Liver (tissue), 9 donors: Measurements from ENCODE around the gene TRHDE. TPM values are rescaled to one million over a fixed set of nuclear protein-coding genes. Genes with fewer than 3 reads are reported as not detected.

Experiments used
- DNase-seq: peaks from one replicate; pipeline ENCODE4 v3.0.0-alpha.2; 2017; ENCODE audit warnings: low spot score
- H3K27ac ChIP-seq, 2 donors: one replicate each; pipeline ENCODE4 v1.7.0; 2013; ENCODE audit warnings: inconsistent platforms in 2 of 2, low read length in 2 of 2, control low read depth in 1 of 2, low read depth in 1 of 2, mild to moderate bottlenecking in 1 of 2
- H3K27me3 ChIP-seq, 4 donors: one replicate each; pipeline versions ENCODE4 v1.6.1 to v1.7.0; 2013; ENCODE audit warnings: low read length in 3 of 4, inconsistent platforms in 1 of 4, mild to moderate bottlenecking in 1 of 4, moderate library complexity in 1 of 4; ENCODE audit not compliant: control insufficient read depth in 4 of 4, insufficient read depth in 4 of 4
- H3K36me3 ChIP-seq, 4 donors: one replicate each; pipeline versions ENCODE4 v1.6.1 to v1.7.0; 2013; ENCODE audit warnings: low read length in 3 of 4, mild to moderate bottlenecking in 3 of 4, low read depth in 1 of 4, moderate library complexity in 1 of 4; ENCODE audit not compliant: control insufficient read depth in 4 of 4, insufficient read depth in 3 of 4
- H3K4me1 ChIP-seq, 4 donors: one replicate each; pipeline versions ENCODE4 v1.6.1 to v1.7.0; 2013; ENCODE audit warnings: low read length in 3 of 4, mild to moderate bottlenecking in 3 of 4, moderate library complexity in 1 of 4; ENCODE audit not compliant: control insufficient read depth in 4 of 4, insufficient read depth in 4 of 4
- H3K4me3 ChIP-seq, 3 donors: one replicate each; pipeline versions ENCODE4 v1.6.1 to v1.7.0; 2013; ENCODE audit warnings: low read length in 3 of 3, control low read depth in 1 of 3, low read depth in 1 of 3, mild to moderate bottlenecking in 1 of 3
- H3K9ac ChIP-seq, 2 donors: one replicate each; pipeline ENCODE4 v1.7.0; 2013; ENCODE audit warnings: low read length in 2 of 2, mild to moderate bottlenecking in 2 of 2, moderate library complexity in 2 of 2, control low read depth in 1 of 2, low read depth in 1 of 2
- H3K9me3 ChIP-seq, 4 donors: one replicate each; pipeline versions ENCODE4 v1.6.1 to v1.7.0; 2013; ENCODE audit warnings: low read length in 3 of 4; ENCODE audit not compliant: control insufficient read depth in 4 of 4
- CTCF ChIP-seq: fragments of 150-350 bp; IDR thresholded peaks from 2 replicates; pipeline ENCODE4 v1.5.1; 2017; ENCODE audit warnings: improper control_type of control experiment, low read depth, low read length; ENCODE audit not compliant: missing input control
- EGR1 ChIP-seq, 2 donors: IDR thresholded peaks; 2 replicates each; pipeline ENCODE4 v1.6.1; 2016 to 2018; ENCODE audit warnings: antibody characterized with exemption in 2 of 2, low read depth in 2 of 2
- FOXA1 ChIP-seq: IDR thresholded peaks from 2 replicates; pipeline ENCODE4 v1.6.1; 2016; ENCODE audit warnings: antibody characterized with exemption
- FOXA2 ChIP-seq: IDR thresholded peaks from 2 replicates; pipeline ENCODE4 v1.6.1; 2016; ENCODE audit warnings: antibody characterized with exemption
- GABPA ChIP-seq, 2 donors: IDR thresholded peaks in 1 of 2; conservative IDR thresholded peaks in 1 of 2; 2 replicates each; pipeline ENCODE4 v1.6.1; 2016; ENCODE audit warnings: antibody characterized with exemption in 2 of 2, mild to moderate bottlenecking in 1 of 2, moderate library complexity in 1 of 2
- HNF4A ChIP-seq, 2 donors: conservative IDR thresholded peaks; 2 replicates each; pipeline ENCODE4 v1.6.1; 2016; ENCODE audit warnings: antibody characterized with exemption in 2 of 2, mild to moderate bottlenecking in 2 of 2
- HNF4G ChIP-seq: IDR thresholded peaks from 2 replicates; pipeline ENCODE4 v1.6.1; 2016; ENCODE audit warnings: antibody characterized with exemption
- JUND ChIP-seq, 2 donors: IDR thresholded peaks; 2 replicates each; pipeline ENCODE4 v1.6.1; 2016; ENCODE audit warnings: antibody characterized with exemption in 2 of 2
- NR2F2 ChIP-seq: IDR thresholded peaks from 2 replicates; pipeline ENCODE4 v1.6.1; 2016; ENCODE audit warnings: antibody characterized with exemption
- RAD21 ChIP-seq, 2 donors: IDR thresholded peaks; 2 replicates each; pipeline ENCODE4 v1.6.1; 2016; ENCODE audit warnings: antibody characterized with exemption in 2 of 2, mild to moderate bottlenecking in 2 of 2
- REST ChIP-seq: IDR thresholded peaks from 2 replicates; pipeline ENCODE4 v1.6.1; 2016; ENCODE audit warnings: antibody characterized with exemption, mild to moderate bottlenecking
- RXRA ChIP-seq, 2 donors: IDR thresholded peaks; 2 replicates each; pipeline ENCODE4 v1.6.1; 2017 to 2018; ENCODE audit warnings: antibody characterized with exemption in 2 of 2, mild to moderate bottlenecking in 1 of 2
- SP1 ChIP-seq: IDR thresholded peaks from 2 replicates; pipeline ENCODE4 v1.6.1; 2018; ENCODE audit warnings: antibody characterized with exemption, mild to moderate bottlenecking
- TAF1 ChIP-seq: conservative IDR thresholded peaks from 2 replicates; pipeline ENCODE4 v1.6.1; 2016; ENCODE audit warnings: antibody characterized with exemption, mild to moderate bottlenecking
- YY1 ChIP-seq: IDR thresholded peaks from 2 replicates; pipeline ENCODE4 v1.6.1; 2016; ENCODE audit warnings: antibody characterized with exemption, mild to moderate bottlenecking
- ZBTB33 ChIP-seq: IDR thresholded peaks from 2 replicates; pipeline ENCODE4 v1.6.1; 2016; ENCODE audit warnings: antibody characterized with exemption
- WGBS: extraction: QIAGEN DNeasy Blood & Tissue Kit; methylation state at CpG from one replicate; pipeline ENCODE4 v1.1.7; 2013; 5-methylcytosine and 5-hydroxymethylcytosine counted together
- polyA plus RNA-seq, 2 donors: library from polyadenylated mRNA; stranded (reverse) in 1 of 2; unstranded in 1 of 2; fragments of 200-250 nt in 1 of 2; fragments of >200 nt in 1 of 2; fragmentation: Nextera tagmentation in 1 of 2; extraction: Ambion mirVana in 1 of 2; gene quantifications; one replicate each; pipeline versions ENCODE4 v1.2.1 to v1.2.3, GENCODE V29; 2013 to 2015
- total RNA-seq, 2 donors: library from RNA; depleted of rRNA; stranded (reverse); fragments of >200 nt; gene quantifications; one replicate each; pipeline ENCODE4 v1.2.3, GENCODE V29; 2014
- TF ChIP-seq, protein P1 (sequence below): IDR thresholded peaks from 2 replicates; pipeline ENCODE4 v1.6.1; 2016; ENCODE audit warnings: antibody characterized with exemption
- donor health status: healthy.
- donor health status: healthy.
- donor health status: healthy.
- donor health status: healthy.
- donor health status: healthy.

The TRHDE gene
- total and polyA plus RNA-seq, 4 donors, result 0.05 to 0.17 (median 0.14) TPM; not detected in 1

GRCh38 chr12:72268386-72268785 is 3.8 kb upstream of the TRHDE start:
- TF ChIP-seq FOXA2 (no peak), HNF4A (conservative IDR thresholded peaks at IDR 0.05) (no peak), SP1 (no peak), NR2F2 (no peak), YY1 (no peak), GABPA (IDR thresholded peaks at IDR 0.05 in 1 of 2, conservative IDR thresholded peaks at IDR 0.05 in 1 of 2) (no peak), HNF4G (no peak), CTCF (no peak), EGR1 (IDR thresholded peaks at IDR 0.05; ENCODE audit: low read depth in 2 of 2) (no peak), REST (no peak)
- TF ChIP-seq, protein P1, sequence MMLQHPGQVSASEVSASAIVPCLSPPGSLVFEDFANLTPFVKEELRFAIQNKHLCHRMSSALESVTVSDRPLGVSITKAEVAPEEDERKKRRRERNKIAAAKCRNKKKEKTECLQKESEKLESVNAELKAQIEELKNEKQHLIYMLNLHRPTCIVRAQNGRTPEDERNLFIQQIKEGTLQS, result no peak
- Histone ChIP-seq H3K9ac (no peak overlapping the region), H3K27me3 (peaks cover 0 to 2% (median under 1%) of the 10 kb centered on the region in 4 donors), H3K36me3 (no peaks in the 10 kb centered on the region), H3K4me1 (peaks cover 8 to 22% (median 15%) of the 10 kb centered on the region in 4 donors), H3K9me3 (no peaks in the 10 kb centered on the region), H3K4me3 (no peak overlapping the region), H3K27ac (no peak overlapping the region)
- no peak for DNase-seq
- WGBS, result 58% methylated on average over 2 of the region's 2 CpGs

GRCh38 chr12:72269491-72269890 is 2.7 kb upstream of the TRHDE start:
- Histone ChIP-seq H3K9ac (no peak overlapping the region), H3K4me3 (no peak overlapping the region), H3K9me3 (no peaks in the 10 kb centered on the region), H3K27me3 (peaks cover 0 to 7% (median under 1%) of the 10 kb centered on the region in 4 donors), H3K27ac (no peak overlapping the region), H3K4me1 (peaks cover 12 to 30% (median 23%) of the 10 kb centered on the region in 4 donors), H3K36me3 (no peaks in the 10 kb centered on the region)
- no peak for DNase-seq
- TF ChIP-seq TAF1, result no peak
- TF ChIP-seq HNF4A (conservative IDR thresholded peaks at IDR 0.05), result no peak
- TF ChIP-seq FOXA2, result no peak
- TF ChIP-seq SP1, result no peak
- no peak for TF ChIP-seq RXRA (IDR thresholded peaks at IDR 0.05)
- no peak for TF ChIP-seq HNF4G
- no peak for TF ChIP-seq REST
- no peak for TF ChIP-seq ZBTB33
- no peak for TF ChIP-seq NR2F2
- no peak for TF ChIP-seq YY1
- no peak for TF ChIP-seq GABPA (IDR thresholded peaks at IDR 0.05 in 1 of 2, conservative IDR thresholded peaks at IDR 0.05 in 1 of 2)
- TF ChIP-seq, protein P1, result no peak
- TF ChIP-seq EGR1 (IDR thresholded peaks at IDR 0.05; ENCODE audit: low read depth in 2 of 2), result no peak
- no peak for TF ChIP-seq FOXA1
- TF ChIP-seq RAD21 (IDR thresholded peaks at IDR 0.05), result no peak
- TF ChIP-seq JUND (IDR thresholded peaks at IDR 0.05), result no peak
- WGBS, result 17% methylated on average over 1 of the region's 1 CpG
